HepG2 (cell line): ENCODE measurements around the gene ITPR1. TPM values are rescaled to one million over a fixed set of nuclear protein-coding genes. Genes with fewer than 3 reads are reported as not detected.

Experiments used
- ATAC-seq: fragments of 200-7000 bp; cut with Tn5 transposase; 3 replicates; pipeline ENCODE4 v1.9.1; 2020; ENCODE audit warnings: mild to moderate bottlenecking, moderate library complexity
- BruUV-seq: library from RNA; stranded (reverse); fragments of 400-500 nt; replicated peaks from 2 replicates; lab custom pipeline; 2021; lab: Mats Ljungman, UMichigan
- CTCF ChIA-PET: fragments of 300-600 bp; formaldehyde crosslinking; extraction: SDS; loops from one replicate; lab custom pipeline; 2021; ENCODE audit warnings: low total read pairs, inconsistent platforms, low intra/inter-chr PET ratio; lab: Yijun Ruan, JAX
- POLR2A ChIA-PET: fragments of 350-600 bp; sonication (Branson Sonifier 250); formaldehyde crosslinking; loops from one replicate; lab custom pipeline; 2020; ENCODE audit warnings: antibody characterized with exemption, inconsistent platforms; lab: Yijun Ruan, JAX
- DNase-seq: peaks from one replicate; pipeline ENCODE4 v3.0.0-alpha.2; 2015; ENCODE audit warnings: low spot score
- FAIRE-seq: peaks from 3 replicates; lab custom pipeline; 2011; peaks lifted over from hg19 to GRCh38; lab: Jason Lieb, UNC
- H2AFZ ChIP-seq: one replicate; pipeline ENCODE4 v1.6.1; 2011; ENCODE audit warnings: low read length, inconsistent platforms
- H3K27ac ChIP-seq: fragments of 300-600 bp; 3 replicates; pipeline ENCODE4 v1.8.0; 2011; ENCODE audit warnings: mixed run types, mild to moderate bottlenecking, mixed read lengths, low read length, inconsistent platforms; ENCODE audit not compliant: insufficient read depth; ENCODE audit errors: extremely low read length
- H3K27me3 ChIP-seq, 2 experiments: fragments of 200-600 bp in 1 of 2; 2 replicates in 1 of 2; 3 replicates in 1 of 2; pipeline versions ENCODE4 v1.6.0 to v1.8.0; 2011; ENCODE audit warnings: low read length in 2 of 2, mild to moderate bottlenecking in 2 of 2, moderate library complexity in 2 of 2, inconsistent platforms in 1 of 2; ENCODE audit not compliant: insufficient read depth in 2 of 2, control insufficient read depth in 1 of 2
- H3K36me3 ChIP-seq, 2 experiments: fragments of 200-600 bp in 1 of 2; replicated peaks in 1 of 2; 2 replicates in 1 of 2; 3 replicates in 1 of 2; pipeline versions ENCODE4 v1.5.1 to v1.8.0; 2011; ENCODE audit warnings: low read length in 2 of 2, inconsistent platforms in 1 of 2; ENCODE audit not compliant: insufficient read depth in 2 of 2, control insufficient read depth in 1 of 2
- H3K4me1 ChIP-seq: 2 replicates; pipeline ENCODE4 v1.5.1; 2012; ENCODE audit warnings: low read length, inconsistent platforms; ENCODE audit not compliant: insufficient read depth
- H3K4me2 ChIP-seq: 2 replicates; pipeline ENCODE4 v1.6.0; 2011; ENCODE audit warnings: low read depth, low read length, inconsistent platforms
- H3K4me3 ChIP-seq, 3 experiments: fragments of 200-600 bp in 1 of 3; sonication (generic), shearing (Covaris generic) in 1 of 3; replicated peaks in 1 of 3; 2 replicates each; pipeline ENCODE4 v1.5.1; 2011 to 2016; ENCODE audit warnings: low read length in 3 of 3, inconsistent platforms in 2 of 3, low read depth in 2 of 3, mild to moderate bottlenecking in 2 of 3, control low read depth in 1 of 3, mixed read lengths in 1 of 3; ENCODE audit not compliant: insufficient read depth in 1 of 3
- H3K79me2 ChIP-seq: one replicate; pipeline ENCODE4 v1.6.1; 2011; ENCODE audit warnings: low read length, inconsistent platforms; ENCODE audit not compliant: insufficient read depth
- H3K9ac ChIP-seq: 2 replicates; pipeline ENCODE4 v1.6.0; 2011; ENCODE audit warnings: mild to moderate bottlenecking, low read depth, low read length, inconsistent platforms; ENCODE audit not compliant: insufficient read depth
- H3K9me3 ChIP-seq: 2 replicates; pipeline ENCODE4 v1.5.1; 2012; ENCODE audit warnings: mild to moderate bottlenecking, low read length
- H4K20me1 ChIP-seq: 2 replicates; pipeline ENCODE4 v1.6.0; 2011; ENCODE audit warnings: inconsistent platforms, mild to moderate bottlenecking, low read length, moderate library complexity; ENCODE audit not compliant: insufficient read depth
- NCOA1 ChIP-seq: sonication (generic); formaldehyde crosslinking; IDR thresholded peaks from 2 replicates; pipeline ENCODE4 v1.9.0; 2021; ENCODE audit warnings: missing genetic modification reagents
- NFE2 ChIP-seq: sonication (generic); formaldehyde crosslinking; IDR thresholded peaks from 2 replicates; pipeline ENCODE4 v1.4.0; 2020; ENCODE audit warnings: missing genetic modification reagents
- NFKB2 ChIP-seq: sonication (generic); formaldehyde crosslinking; IDR thresholded peaks from 2 replicates; pipeline ENCODE4 v1.4.0; 2020; ENCODE audit warnings: missing genetic modification reagents, borderline replicate concordance
- NR3C1 ChIP-seq: sonication (generic); formaldehyde crosslinking; IDR thresholded peaks from 2 replicates; pipeline ENCODE4 v1.4.0; 2020; ENCODE audit warnings: missing genetic modification reagents
- PLRG1 ChIP-seq: fragments of 450-650 bp; conservative IDR thresholded peaks from 2 replicates; pipeline ENCODE4 v1.6.1; 2016
- SMYD3 ChIP-seq: sonication (generic); formaldehyde crosslinking; IDR thresholded peaks from 2 replicates; pipeline ENCODE4 v1.8.1; 2023; ENCODE audit warnings: mild to moderate bottlenecking, missing genetic modification reagents
- TEAD2 ChIP-seq: sonication (generic); formaldehyde crosslinking; IDR thresholded peaks from 2 replicates; pipeline ENCODE4 v1.9.0; 2021; ENCODE audit warnings: missing genetic modification reagents
- XBP1 ChIP-seq: sonication (generic); formaldehyde crosslinking; IDR thresholded peaks from 2 replicates; pipeline ENCODE4 v1.5.0; 2020; ENCODE audit warnings: missing genetic modification reagents
- ZNF3 ChIP-seq: IDR thresholded peaks from 2 replicates; pipeline ENCODE4 v1.7.0; 2017; ENCODE audit warnings: inconsistent platforms
- WGBS: methylation state at CpG from one replicate; pipeline ENCODE4 v1.1.6; 2017; ENCODE audit warnings: low lambda C conversion rate; 5-methylcytosine and 5-hydroxymethylcytosine counted together
- in situ Hi-C: cut with HindIII; loops from 2 replicates; pipeline ENCODE4 v1.10.0; 2017; ENCODE audit warnings: low pct_unique_long_range_greater_than_20kb; ENCODE audit not compliant: extremely low pct_ligation_motif_present
- intact Hi-C: fragments of 100-400 bp; cut with micrococcal nuclease; formaldehyde crosslinking; loops from one replicate; pipeline ENCODE4 v1.10.0; 2022; ENCODE audit not compliant: unreplicated experiment
- polyA plus RNA-seq, 8 experiments: library from polyadenylated mRNA; depleted of rRNA in 3 of 8; stranded (reverse) in 7 of 8; unstranded in 1 of 8; fragments of >200 nt; fragmentation: Illumina TruSeq in 4 of 8; extraction: Trizol in 4 of 8; gene quantifications; 2 replicates each; pipeline versions ENCODE4 v1.2.1 to v1.2.3, GENCODE V29; 2011 to 2016; ENCODE audit warnings: low read depth in 4 of 8, missing spikeins in 1 of 8, mixed read lengths in 1 of 8; ENCODE audit not compliant: insufficient read depth in 1 of 8
- total RNA-seq, 5 experiments: library from RNA; depleted of rRNA; stranded (reverse); fragments of >200 nt; fragmentation: Illumina TruSeq; extraction: Trizol; gene quantifications; 2 replicates each; pipeline ENCODE4 v1.2.3, GENCODE V29; 2016; ENCODE audit warnings: low read depth in 1 of 5
- TF ChIP-seq, protein P1 (sequence below), 2 experiments: sonication (generic) in 1 of 2; formaldehyde crosslinking in 1 of 2; IDR thresholded peaks; 2 replicates each; pipeline versions ENCODE4 v1.4.0 to v1.6.1; 2016 to 2020; ENCODE audit warnings: borderline replicate concordance in 1 of 2, low read depth in 1 of 2, mild to moderate bottlenecking in 1 of 2, missing genetic modification reagents in 1 of 2

The ITPR1 gene
- total and polyA plus RNA-seq, 2 of the 13 experiments (the other 11 are each of a cell fraction or from before 2014, with no cell fraction given) = 10.0 to 11.4 TPM

GRCh38 chr3:4546346-4547178 lies 53.4 kb downstream of the ITPR1 start:
- BruUV-seq = no TSS peak
- no peak for TF ChIP-seq ZNF3
- TF ChIP-seq PLRG1 = no peak
- no peak for TF ChIP-seq NCOA1 (CRISPR knock-in tag)
- TF ChIP-seq NR3C1 (CRISPR knock-in tag) = no peak
- TF ChIP-seq XBP1 (CRISPR knock-in tag) = no peak
- no peak for TF ChIP-seq NFE2 (CRISPR knock-in tag)
- no peak for FAIRE-seq
- Histone ChIP-seq H3K9me3 (no peaks in the 10 kb centered on the region), H3K27me3 (no peaks in the 10 kb centered on the region), H3K4me1 (peaks cover 56% of the 10 kb centered on the region), H3K9ac (no peak overlapping the region), H3K79me2 (no peaks in the 10 kb centered on the region), H4K20me1 (no peaks in the 10 kb centered on the region), H3K4me3 (no peak overlapping the region), H3K36me3 (peaks cover 0 to 1% of the 10 kb centered on the region in 2 experiments; a peak in 1 of 5 replicates), H3K27ac (no peak overlapping the region), H3K4me2 (no peak overlapping the region), H2AFZ (no peak overlapping the region)
- intact Hi-C loops = no loop called here
- WGBS = 80% methylated on average over 9 of the region's 9 CpGs
- in situ Hi-C loops = no loop called here
- DNase-seq = no peak
- ATAC-seq = no peak
- ChIA-PET CTCF (no interaction called here), POLR2A (interaction anchor here (1.4 kb wide), 1 partner anchor 53 kb away, joined by 4 read pairs; the partner anchor contains the start of gene ITPR1)

DNA sequence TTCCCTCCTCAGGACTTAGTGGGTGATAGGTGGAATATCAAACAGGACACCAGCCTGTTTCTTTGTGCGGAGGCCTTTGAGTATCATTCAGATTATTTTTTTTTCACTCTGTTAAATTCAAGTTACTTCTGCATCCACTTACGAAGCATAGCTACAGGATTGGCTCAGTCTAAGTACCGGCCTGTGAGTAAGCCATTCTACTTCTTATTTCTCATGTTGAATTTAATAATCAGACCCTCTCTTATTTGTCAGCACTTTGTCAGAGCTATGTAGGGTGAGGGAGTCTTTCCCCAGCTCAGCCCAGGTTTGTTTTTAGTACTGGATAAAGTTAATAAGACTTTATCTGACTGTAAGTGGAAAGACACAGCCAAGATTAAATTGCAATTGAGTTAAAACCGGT lies 54.7 kb downstream of the ITPR1 start:
- peak overlapping the region; percentile 31 for H3K4me2 ChIP-seq
- no peak overlapping the region; a peak in 1 of 6 replicates for H3K4me3 ChIP-seq
- ChIA-PET CTCF (no interaction called here), POLR2A (interaction anchor here (1.1 kb wide), 1 partner anchor 55 kb away, joined by 3 read pairs; the partner anchor contains the start of gene ITPR1)
- no peak overlapping the region for H3K9ac ChIP-seq
- in situ Hi-C loops (no loop called here), intact Hi-C loops (no loop called here)
- 76% methylated on average over 4 of the region's 4 CpGs for WGBS
- no TSS peak for BruUV-seq
- no peaks in the 10 kb centered on the region for H4K20me1 ChIP-seq
- H3K27me3 ChIP-seq = no peaks in the 10 kb centered on the region
- ATAC-seq = no peak
- no peaks in the 10 kb centered on the region for H3K79me2 ChIP-seq
- no peak for FAIRE-seq
- peak overlapping the region; percentile 54 for H3K27ac ChIP-seq
- H3K4me1 ChIP-seq = peaks cover 62% of the 10 kb centered on the region
- no peak overlapping the region for H2AFZ ChIP-seq
- no peaks in the 10 kb centered on the region for H3K9me3 ChIP-seq
- H3K36me3 ChIP-seq = peaks cover 0 to 1% of the 10 kb centered on the region in 2 experiments; a peak in 1 of 5 replicates
- no peak for DNase-seq
- no peak for TF ChIP-seq NFKB2 (CRISPR knock-in tag)
- TF ChIP-seq, protein P1, sequence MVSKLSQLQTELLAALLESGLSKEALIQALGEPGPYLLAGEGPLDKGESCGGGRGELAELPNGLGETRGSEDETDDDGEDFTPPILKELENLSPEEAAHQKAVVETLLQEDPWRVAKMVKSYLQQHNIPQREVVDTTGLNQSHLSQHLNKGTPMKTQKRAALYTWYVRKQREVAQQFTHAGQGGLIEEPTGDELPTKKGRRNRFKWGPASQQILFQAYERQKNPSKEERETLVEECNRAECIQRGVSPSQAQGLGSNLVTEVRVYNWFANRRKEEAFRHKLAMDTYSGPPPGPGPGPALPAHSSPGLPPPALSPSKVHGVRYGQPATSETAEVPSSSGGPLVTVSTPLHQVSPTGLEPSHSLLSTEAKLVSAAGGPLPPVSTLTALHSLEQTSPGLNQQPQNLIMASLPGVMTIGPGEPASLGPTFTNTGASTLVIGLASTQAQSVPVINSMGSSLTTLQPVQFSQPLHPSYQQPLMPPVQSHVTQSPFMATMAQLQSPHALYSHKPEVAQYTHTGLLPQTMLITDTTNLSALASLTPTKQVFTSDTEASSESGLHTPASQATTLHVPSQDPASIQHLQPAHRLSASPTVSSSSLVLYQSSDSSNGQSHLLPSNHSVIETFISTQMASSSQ (IDR thresholded peaks at IDR 0.05; ENCODE audit: low read depth) = no peak
- TF ChIP-seq, protein P1 (CRISPR knock-in tag; IDR thresholded peaks at IDR 0.05; ENCODE audit: borderline replicate concordance) = no peak
- TF ChIP-seq SMYD3 (CRISPR knock-in tag) = no peak
- TF ChIP-seq TEAD2 (CRISPR knock-in tag) = no peak
